GM18502 (cell line): ENCODE measurements around the gene LY6G6F.

Source experiments
- ATAC-seq: cut with Tn5 transposase; IDR thresholded peaks from one replicate; pipeline ENCODE4 v1.9.1; 2021; ENCODE audit warnings: mild to moderate bottlenecking; ENCODE audit not compliant: unreplicated experiment, poor library complexity

LY6G6F gene, protein sequence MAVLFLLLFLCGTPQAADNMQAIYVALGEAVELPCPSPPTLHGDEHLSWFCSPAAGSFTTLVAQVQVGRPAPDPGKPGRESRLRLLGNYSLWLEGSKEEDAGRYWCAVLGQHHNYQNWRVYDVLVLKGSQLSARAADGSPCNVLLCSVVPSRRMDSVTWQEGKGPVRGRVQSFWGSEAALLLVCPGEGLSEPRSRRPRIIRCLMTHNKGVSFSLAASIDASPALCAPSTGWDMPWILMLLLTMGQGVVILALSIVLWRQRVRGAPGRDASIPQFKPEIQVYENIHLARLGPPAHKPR

DNA sequence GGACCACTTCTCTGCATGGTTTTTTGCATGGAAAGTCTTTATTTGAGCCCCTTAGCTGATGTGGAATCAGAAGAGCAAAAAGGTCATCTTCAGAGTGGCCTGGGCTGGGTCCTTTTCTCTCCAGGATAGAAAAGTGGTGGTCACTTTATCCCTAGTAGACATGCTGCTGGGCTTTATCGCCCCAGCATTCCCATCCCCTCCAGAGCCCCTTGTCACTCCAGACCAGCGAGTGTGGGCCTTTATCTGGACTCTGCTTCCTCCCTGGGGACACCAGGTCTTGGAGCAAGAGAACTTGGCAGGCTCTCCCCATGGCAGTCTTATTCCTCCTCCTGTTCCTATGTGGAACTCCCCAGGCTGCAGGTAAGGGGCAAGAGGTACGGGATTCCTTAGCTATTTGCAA lies at the start of gene LY6G6F:
TSS of gene LY6G6F (plus strand) at position 268 of the 400 bp plus-strand sequence. CDS start at position 309, 41 bp downstream.
- ATAC-seq: no peak

DNA sequence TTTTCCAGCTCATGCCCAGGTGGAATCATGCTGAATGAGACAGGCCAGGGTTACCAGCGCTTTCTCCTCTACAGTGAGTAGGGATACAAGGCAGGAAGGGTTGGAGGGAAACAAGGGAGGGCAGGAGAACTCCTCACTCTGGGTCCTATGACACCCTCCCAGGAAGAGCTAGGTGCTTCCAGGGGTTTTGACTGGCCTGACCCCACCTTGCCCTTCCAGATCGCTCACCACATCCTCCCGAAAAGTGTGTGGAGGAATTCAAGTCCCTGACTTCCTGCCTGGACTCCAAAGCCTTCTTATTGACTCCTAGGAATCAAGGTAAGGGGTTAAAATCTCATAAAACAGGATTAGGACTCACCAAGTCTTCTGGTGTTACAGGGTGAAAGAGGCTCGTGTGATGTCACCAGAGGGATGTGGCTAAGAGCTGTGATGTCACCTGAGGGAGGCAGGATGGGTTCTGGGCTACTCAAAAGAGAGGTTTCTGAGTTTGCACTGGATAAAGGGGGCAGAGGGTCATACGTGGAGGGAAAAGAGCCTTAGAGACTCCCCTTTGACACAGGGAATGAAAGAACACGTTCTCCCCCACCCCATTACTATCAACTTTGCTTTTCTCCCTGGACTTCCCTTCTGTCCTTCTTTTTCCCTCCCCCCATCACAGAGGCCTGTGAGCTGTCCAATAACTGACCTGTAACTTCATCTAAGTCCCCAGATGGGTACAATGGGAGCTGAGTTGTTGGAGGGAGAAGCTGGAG lies 49.1 kb upstream of the LY6G6F start:
- no peak for ATAC-seq

DNA sequence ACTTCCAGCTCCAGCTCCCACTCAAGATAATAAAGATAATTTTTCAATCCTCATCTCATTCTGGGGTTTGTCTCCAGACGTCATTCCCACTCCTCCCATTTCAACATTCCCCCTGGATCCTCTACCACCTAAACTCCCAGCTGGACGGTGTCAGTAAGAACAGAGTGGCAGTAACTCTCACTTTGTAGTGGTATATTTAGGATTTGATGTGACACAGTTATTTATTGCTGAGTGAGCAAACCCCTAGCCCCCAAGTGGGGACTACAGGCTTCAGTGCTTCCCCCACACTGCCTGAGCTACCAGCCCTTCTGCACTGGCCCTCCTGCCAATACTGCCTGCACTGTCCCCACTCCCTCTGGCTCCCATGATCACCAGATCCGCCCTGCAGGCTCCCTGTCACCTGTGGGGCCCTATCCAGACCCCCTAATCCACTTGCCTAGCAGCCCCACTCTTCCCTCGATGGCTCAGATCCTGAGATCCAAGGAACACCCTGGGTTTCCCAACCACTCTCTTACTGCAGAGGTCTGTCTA lies 48.4 kb upstream of the LY6G6F start:
- ATAC-seq: no peak

DNA sequence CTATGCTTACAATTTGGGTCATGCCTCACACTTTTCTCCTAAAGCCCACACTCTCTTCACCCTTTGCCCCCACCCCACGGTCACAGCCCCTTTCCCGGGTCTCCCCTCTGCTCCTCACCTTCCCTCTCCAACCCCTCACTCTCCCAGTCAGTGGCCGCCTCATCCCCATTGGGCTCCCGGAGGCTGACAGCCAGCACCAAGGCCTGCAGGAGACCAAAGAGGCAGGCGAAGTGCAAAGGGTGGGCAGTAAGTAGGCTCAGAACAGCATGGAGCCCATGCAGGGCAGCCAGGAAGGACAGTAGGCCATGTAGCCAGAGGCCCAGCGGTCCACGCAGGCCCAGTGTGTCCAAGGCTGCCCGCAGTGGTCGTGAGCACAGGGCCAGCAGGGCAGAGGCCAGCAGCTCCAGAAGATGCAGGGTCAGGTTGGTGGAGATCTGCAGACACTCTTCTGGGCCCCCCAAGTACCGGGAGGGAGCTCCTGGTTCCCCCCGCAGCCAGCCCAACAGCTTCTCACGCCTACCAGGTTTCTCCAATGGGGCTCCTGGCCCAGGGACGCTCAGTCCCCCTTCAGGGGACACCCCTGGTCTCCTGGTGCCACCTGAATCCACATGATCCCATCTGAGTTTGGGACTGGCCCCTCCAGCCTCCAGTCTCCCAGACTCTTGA lies 47.5 kb upstream of the LY6G6F start:
- ATAC-seq: no peak

DNA sequence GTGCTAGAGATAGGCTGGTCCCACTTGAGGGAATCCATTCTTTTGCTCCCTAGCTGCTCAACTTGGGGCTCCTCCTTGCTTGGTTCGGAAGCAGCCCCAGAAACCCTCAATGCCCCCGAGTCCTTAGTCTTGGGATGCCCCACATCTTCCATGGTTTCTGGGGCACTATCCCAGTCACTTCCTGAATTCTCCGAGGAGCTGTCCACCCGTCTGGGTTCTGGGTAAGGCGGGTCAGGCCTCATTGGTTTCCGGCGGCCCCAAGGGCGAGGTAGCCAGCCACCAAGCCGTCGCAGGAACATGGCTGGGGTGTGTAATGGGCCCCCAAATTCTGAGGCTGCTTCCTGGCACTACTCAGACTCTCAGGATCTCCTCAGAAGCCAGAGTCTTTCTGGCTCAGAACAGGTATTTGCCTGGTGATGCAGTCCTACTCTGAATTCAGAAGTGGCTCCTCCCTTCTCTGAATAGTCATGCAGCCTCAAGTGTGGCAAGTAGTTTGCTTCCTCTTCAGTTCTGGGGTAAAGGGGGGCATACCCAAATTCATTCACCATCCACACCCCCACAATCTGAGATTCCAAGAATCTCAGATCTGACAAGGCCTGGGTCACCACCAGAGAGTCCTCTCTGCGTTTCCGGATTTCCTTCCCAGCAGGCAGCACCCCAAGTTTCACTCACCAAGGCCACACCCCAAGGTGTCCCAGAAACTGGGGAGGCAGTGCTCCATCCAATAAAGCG lies 46.9 kb upstream of the LY6G6F start:
- no peak for ATAC-seq

DNA sequence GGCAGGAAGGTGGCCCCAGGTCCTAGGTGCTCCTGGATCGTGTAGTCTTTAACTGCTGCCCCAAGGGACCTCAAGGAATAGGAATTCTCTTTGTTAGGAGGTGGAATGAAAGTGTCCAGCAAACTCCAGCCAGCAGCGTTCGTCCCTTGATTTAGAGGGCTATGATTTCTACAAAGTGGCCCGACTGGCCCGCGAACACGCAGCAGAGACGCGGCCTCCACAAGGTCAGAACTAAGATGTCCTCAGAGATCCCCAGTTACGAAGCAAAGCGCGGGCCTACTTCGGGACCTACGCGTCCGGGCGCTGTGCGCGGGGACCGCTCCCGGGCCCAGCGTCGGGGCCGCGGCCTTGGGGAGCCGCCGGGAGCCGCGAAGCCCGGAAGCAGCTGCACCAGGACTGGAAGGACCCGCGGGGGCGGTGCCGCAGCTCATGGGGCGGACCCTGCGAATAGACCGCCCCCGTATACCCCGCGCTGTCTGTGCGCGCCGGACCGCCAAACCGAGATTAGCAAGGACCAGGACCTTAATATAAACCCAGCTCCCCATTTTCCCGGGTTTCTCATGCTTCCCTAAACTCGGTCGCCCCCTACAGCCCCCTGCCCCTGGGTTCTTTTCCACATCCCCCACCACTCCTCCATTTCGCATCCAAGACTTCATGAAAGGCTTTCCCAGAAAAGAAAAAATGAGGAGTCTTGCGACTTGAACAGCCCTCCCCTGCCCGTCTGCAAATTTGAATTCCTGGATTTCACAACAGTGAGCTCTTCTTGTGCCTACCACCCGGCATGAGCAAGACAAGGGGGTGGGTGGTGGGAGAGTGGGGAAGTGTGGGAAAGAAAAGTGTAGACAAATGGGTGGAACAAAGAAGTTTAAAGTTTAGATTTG lies 46.0 kb upstream of the LY6G6F start, which contains the start of gene C6orf47:
TSS of gene C6orf47 (minus strand) at position 398 of the 881 bp plus-strand sequence. CDS start 831 bp downstream, outside the sequence.
- ATAC-seq: peak; percentile 51

DNA sequence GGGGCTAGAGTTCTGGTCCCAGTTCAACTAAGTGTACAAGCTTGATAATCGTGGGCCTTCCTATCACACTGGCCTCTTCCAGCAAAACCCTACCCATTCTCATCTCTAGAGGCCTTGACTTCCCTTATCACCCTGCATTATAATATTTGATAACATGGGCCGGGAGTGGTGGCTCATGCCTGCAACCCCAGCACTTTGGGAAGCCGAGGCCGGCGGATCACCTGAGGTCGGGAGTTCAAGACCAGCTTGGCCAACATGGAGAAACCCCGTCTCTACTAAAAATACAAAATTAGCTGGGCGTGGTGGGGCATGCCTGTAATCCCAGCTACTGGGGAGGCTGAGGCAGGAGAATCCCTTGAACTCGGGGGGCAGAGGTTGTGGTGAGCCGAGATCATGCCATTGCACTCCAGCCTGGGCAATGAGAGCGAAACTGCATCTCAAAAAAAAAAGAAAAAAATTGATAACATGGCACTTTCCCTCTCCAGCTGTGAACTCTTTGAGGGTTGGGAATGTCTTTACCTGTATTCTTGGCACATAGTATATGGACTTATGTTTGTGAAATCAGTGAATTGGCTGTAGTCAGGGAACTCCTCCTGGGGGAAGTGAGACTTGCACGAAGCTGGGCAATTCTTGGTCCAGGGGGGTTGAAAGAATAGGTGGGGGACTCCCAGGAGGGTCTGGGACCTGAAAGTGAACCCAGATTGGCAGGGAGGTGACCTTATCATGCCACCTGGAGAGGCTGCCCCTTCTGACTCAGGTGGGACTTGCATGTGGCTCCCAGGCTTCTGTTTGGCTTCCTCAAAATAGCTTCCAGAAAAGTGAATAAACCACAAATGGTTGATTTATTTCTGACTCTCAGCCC lies 45.2 kb upstream of the LY6G6F start:
- ATAC-seq: no peak

DNA sequence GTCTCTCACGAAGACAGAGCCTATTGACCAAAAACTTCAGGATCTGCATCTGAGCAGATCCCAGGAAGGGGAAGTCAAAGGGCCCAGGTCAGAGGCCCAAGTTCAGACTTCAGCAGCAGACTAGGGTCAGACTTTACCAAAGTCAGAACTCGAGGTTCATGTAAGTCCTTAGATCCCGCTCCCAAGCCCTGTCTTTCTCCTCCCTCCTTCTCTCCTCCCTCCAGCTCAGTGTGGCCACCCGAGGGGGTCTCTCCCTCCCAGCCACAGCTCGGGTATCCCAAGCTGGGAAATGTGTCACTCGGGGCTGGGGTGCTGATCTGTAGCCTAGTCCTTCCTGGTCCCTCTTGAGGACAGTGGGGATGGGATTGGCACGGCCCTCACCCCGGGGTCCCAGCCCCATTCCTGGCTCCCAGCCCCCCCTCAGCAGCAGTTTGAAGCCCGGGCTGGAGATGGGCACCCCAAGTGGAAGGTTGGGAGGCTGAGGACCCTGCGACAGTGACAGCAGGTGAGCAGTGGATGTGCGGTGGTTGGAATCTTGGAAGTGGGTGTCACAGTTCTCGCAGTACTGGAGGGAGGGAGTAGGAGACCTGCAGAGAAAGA lies 44.4 kb upstream of the LY6G6F start:
- ATAC-seq: no peak

DNA sequence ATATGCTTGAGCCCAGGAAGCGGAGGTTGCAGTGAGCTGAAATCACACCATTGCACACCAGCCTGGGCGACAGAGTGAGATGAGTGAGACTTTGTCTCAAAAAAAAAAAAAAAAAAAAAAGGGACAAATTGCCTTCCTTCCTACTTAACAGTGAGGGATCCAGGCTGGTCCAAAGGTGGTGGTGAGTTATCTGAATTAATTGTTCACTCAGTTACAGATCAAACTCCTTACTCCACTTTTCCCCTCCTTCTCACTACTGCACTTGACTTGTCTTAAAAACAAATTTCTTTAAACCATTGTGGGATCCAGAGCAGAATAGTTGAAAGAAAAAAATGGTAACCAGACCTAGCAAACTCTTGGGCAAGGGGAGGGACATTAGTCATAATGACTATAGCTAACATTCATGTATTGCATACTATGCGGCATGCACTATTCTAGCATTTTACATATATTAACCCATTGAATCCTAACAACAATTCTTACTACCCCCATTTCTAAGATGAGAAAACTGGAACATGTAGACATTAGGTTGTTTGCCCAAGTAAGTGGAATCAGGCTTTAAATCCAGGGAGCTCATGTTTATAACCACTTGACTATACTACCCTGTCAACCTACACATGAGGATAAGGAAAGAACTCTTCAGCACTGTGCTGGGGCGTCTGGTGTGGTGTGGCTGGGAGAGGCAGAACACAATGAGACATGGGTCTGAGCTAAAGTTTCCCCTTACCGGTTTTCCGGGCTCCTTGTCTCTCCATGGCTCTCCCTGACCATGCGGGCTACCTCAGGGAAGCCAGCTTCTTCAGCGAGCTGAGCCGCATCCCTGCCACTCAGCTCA lies 43.3 kb upstream of the LY6G6F start:
- no peak for ATAC-seq

DNA sequence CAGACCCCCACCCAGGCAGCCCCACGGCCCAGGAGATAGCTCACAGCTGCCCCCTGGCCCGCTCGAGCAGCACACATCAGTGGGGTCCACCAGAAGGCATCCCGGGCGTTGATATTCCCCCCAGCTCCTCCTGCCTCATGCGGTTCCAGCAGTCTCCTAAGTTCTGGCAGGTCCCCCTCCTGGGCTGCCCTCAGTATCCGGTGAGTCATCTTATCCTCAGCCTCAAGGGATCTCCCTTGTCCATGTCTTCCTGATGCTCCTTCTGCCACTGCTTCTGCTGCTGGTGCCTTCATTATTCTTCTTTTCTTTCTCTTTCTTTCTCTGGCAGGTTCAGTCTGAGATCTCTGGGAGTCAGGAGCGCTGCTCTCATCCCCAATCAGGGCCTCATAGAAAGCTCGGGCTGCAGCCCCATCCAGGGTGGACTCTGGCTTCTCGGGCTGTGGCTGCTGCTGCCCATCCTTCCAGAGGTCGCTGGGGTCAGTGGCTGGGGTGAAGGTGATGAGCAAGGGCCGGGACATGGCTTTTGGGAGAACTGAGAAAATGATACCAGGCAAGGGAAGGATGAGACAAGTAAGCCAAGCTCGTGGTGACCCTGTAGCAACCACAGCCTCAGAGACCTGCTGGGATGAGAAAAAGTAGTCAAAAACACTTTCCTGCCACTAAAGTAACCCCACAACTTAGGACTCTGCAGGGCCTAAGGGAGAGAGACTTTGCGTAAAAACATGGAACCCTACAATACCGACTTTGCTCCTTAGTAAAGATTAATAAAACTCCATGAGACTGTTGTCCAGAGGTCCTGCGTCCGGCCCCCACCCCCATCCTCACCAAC lies 42.5 kb upstream of the LY6G6F start:
- no peak for ATAC-seq

DNA sequence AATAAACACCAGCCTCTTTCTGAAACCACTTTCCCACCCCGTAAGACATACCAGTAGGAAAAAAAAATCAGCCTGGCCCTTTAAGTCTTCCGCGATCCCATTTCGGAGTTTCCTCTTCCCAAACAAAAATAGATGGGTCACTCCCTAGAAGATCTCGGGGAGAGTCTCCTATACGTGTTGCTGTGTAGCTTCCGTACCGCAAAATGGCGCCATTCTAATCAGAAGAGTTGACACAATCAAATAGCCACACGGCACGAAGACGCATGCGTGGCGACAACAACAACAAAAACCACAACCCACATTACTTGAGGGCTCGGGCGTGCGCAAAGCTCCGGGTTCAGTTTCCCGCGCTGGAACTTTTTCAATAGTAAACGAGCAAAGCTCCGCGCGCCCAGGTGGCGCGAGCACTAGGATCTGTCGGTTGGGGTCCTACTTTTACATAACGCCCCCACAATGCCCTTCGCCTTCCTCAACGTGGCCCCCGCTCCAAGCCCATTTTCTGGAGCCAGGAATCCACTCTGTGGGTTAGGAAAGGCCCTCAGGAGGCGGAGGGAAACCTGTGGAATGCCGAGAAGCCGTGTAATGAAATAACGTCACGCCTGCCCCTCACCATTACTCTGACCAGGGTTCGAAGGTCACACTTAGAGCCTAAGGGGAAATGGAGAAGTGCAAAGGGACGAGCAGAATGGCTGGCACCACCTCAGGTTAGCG lies 41.7 kb upstream of the LY6G6F start, which contains the start of gene GPANK1:
TSS of gene GPANK1 (minus strand) at position 208 of the 711 bp plus-strand sequence. CDS start 519 bp downstream, outside the sequence.
- ATAC-seq: no peak

DNA sequence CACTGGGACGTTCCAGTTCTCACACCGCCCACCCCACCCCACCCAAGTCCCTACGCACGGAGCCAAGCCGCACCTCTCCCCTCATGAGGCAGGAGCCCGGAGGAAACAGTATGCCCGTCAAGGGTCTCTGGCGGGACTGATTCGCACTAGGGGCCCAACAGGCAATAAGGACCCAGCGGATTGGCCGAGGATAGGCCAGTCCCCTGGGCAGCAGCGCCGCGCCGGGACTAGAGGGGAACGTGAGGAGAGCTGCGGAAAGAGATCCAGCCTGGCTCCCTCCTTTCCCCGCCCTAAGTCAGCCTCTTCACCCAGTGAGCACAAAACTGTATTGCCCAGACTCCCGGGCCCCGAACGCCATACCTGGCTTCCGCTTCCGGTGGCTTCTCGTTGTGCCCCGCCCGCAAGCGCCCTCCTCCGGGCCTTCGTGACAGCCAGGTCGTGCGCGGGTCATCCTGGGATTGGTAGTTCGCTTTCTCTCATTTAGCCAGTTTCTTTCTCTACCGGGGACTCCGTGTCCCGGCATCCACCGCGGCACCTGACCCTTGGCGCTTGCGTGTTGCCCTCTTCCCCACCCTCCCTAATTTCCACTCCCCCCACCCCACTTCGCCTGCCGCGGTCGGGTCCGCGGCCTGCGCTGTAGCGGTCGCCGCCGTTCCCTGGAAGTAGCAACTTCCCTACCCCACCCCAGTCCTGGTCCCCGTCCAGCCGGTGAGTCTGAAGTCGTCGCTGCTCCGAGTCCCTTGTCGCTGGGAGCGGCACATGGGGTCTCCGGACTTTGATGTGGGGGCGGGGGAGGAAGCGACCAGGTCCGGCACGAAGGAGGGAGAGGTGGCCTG lies 40.9 kb upstream of the LY6G6F start, which contains the start of gene CSNK2B:
TSS of gene CSNK2B (plus strand) at position 580 of the 836 bp plus-strand sequence. CDS start 752 bp downstream, outside the sequence.
- peak; percentile 79 for ATAC-seq

DNA sequence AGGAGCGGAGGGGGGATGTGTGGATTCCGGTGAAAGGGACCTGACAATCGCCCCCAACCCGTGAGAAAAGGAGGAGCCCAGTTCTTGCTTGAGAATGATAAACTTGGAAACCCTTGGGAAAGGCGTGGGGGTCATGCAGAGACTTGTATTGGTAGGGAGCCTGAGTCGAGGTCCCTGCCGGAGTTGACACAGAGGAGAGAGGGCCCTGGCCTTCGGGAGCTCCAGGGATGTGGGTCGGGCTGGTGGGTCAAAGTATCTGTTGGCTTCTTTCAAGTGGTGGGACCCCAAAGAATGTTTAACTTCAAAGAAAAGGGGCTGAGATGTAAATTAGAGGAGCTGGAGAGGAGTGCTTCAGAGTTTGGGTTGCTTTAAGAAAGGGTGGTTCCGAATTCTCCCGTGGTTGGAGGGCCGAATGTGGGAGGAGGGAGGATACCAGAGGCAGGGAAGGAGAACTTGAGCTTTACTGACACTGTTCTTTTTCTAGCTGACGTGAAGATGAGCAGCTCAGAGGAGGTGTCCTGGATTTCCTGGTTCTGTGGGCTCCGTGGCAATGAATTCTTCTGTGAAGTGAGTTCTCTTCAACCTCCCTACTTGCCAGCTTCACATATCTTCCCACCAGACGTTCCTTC lies 40.2 kb upstream of the LY6G6F start:
- ATAC-seq: no peak

DNA sequence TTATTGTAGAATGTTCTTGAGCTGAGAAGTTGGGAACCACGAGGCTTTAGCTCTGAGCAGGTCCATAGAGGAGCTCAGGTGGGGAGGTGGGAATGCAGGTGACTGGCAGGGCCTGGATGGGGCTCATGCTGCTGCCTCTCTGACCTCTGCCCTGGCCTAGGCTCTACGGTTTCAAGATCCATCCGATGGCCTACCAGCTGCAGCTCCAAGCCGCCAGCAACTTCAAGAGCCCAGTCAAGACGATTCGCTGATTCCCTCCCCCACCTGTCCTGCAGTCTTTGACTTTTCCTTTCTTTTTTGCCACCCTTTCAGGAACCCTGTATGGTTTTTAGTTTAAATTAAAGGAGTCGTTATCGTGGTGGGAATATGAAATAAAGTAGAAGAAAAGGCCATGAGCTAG lies 37.0 kb upstream of the LY6G6F start, which contains the start of gene LY6G5B:
TSS of gene LY6G5B (plus strand) at position 301 of the 400 bp plus-strand sequence. CDS start 975 bp downstream, outside the sequence.
- no peak for ATAC-seq
